C4-2B (cell line): ENCODE measurements around the gene SMAD4.

Experiments used
- ZFX ChIP-seq: fragments of 450-650 bp; IDR thresholded peaks from 2 replicates; pipeline ENCODE4 v1.6.1; 2017
- TF ChIP-seq, protein P1 (sequence below): fragments of 450-650 bp; conservative IDR thresholded peaks from 2 replicates; pipeline ENCODE4 v1.5.1; 2017; ENCODE audit warnings: mild to moderate bottlenecking

DNA sequence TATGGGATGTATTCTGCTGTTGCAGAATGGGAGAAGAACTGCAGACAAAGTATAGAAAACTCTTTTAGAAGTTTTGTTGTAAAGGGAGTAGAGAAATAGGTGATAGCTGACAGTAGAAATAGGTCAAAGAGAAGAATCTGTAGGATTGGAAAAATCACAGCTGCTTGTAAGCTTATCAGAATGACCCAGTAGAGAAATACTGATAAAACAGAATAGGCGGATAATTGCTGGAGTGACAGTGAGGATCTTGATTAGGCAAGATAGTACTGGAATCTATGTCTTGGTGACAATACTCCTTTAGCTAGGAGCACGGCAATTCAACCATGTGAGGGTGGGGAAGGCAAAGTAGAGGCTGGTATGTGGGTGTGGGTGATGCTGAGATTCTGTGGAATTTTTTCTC lies 4.5 kb upstream of the SMAD4 start:
- TF ChIP-seq, protein P1, sequence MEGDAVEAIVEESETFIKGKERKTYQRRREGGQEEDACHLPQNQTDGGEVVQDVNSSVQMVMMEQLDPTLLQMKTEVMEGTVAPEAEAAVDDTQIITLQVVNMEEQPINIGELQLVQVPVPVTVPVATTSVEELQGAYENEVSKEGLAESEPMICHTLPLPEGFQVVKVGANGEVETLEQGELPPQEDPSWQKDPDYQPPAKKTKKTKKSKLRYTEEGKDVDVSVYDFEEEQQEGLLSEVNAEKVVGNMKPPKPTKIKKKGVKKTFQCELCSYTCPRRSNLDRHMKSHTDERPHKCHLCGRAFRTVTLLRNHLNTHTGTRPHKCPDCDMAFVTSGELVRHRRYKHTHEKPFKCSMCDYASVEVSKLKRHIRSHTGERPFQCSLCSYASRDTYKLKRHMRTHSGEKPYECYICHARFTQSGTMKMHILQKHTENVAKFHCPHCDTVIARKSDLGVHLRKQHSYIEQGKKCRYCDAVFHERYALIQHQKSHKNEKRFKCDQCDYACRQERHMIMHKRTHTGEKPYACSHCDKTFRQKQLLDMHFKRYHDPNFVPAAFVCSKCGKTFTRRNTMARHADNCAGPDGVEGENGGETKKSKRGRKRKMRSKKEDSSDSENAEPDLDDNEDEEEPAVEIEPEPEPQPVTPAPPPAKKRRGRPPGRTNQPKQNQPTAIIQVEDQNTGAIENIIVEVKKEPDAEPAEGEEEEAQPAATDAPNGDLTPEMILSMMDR = no peak
- TF ChIP-seq ZFX = no peak
